Smooth muscle cell (in vitro differentiated cells): ENCODE data around the gene PYHIN1. TPM values are rescaled to one million over a fixed set of nuclear protein-coding genes. Genes with fewer than 3 reads are reported as not detected.

Source experiments
- DNase-seq: peaks from one replicate; lab custom pipeline; 2025; ENCODE audit not compliant: unreplicated experiment; lab: John Stamatoyannopoulos, UW
- H2AFZ ChIP-seq: fragments of 200-600 bp; sonication (generic); 2 replicates; pipeline ENCODE4 v1.6.0; 2016; ENCODE audit warnings: antibody characterized with exemption, low read depth, mild to moderate bottlenecking
- H3F3A ChIP-seq: fragments of 200-600 bp; sonication (generic); 2 replicates; pipeline ENCODE4 v1.6.0; 2017; ENCODE audit warnings: antibody characterized with exemption, low read depth
- H3K27ac ChIP-seq: fragments of 200-600 bp; sonication (generic); 2 replicates; pipeline ENCODE4 v1.5.1; 2016; ENCODE audit warnings: low read depth, mild to moderate bottlenecking
- H3K27me3 ChIP-seq: fragments of 200-600 bp; sonication (generic); 2 replicates; pipeline ENCODE4 v1.6.1; 2016; ENCODE audit warnings: low read depth, mild to moderate bottlenecking
- H3K36me3 ChIP-seq: fragments of 200-600 bp; sonication (generic); 2 replicates; pipeline ENCODE4 v1.5.1; 2016; ENCODE audit warnings: low read depth
- H3K4me1 ChIP-seq: fragments of 200-600 bp; sonication (generic); 2 replicates; pipeline ENCODE4 v1.5.1; 2016; ENCODE audit warnings: low read depth
- H3K4me2 ChIP-seq: fragments of 200-600 bp; sonication (generic); 2 replicates; pipeline ENCODE4 v1.6.0; 2016; ENCODE audit warnings: mild to moderate bottlenecking
- H3K4me3 ChIP-seq: fragments of 200-600 bp; sonication (generic); 2 replicates; pipeline ENCODE4 v1.5.1; 2016; ENCODE audit warnings: mild to moderate bottlenecking
- H3K79me2 ChIP-seq: fragments of 200-600 bp; sonication (generic); 2 replicates; pipeline ENCODE4 v1.6.0; 2016; ENCODE audit warnings: low read depth, mild to moderate bottlenecking
- H3K9ac ChIP-seq: fragments of 200-600 bp; sonication (generic); 2 replicates; pipeline ENCODE4 v1.6.0; 2016; ENCODE audit warnings: low read depth
- H3K9me3 ChIP-seq: fragments of 200-600 bp; sonication (generic); replicated peaks from 2 replicates; pipeline ENCODE4 v1.5.1; 2016; ENCODE audit warnings: low read depth
- H4K20me1 ChIP-seq: fragments of 200-600 bp; sonication (generic); 2 replicates; pipeline ENCODE4 v1.6.0; 2016; ENCODE audit warnings: low read depth
- CTCF ChIP-seq: fragments of 200-600 bp; sonication (generic); IDR thresholded peaks from 2 replicates; pipeline ENCODE4 v1.5.1; 2017; ENCODE audit warnings: borderline replicate concordance, mild to moderate bottlenecking, antibody characterized with exemption; ENCODE audit not compliant: insufficient read depth, poor library complexity, severe bottlenecking
- WGBS: methylation state at CpG from one replicate; pipeline ENCODE4 v1.1.7; 2016; ENCODE audit warnings: low lambda C conversion rate; 5-methylcytosine and 5-hydroxymethylcytosine counted together
- polyA plus RNA-seq: library from polyadenylated mRNA; unstranded; fragments of >200 nt; fragmentation: Nextera tagmentation; extraction: Ambion mirVana; gene quantifications from 2 replicates; pipeline ENCODE4 v1.2.1, GENCODE V29; 2016
- total RNA-seq: library from RNA; depleted of rRNA; stranded (reverse); fragments of >200 nt; gene quantifications from 2 replicates; pipeline ENCODE4 v1.2.3, GENCODE V29; 2014

PYHIN1 gene
- total and polyA plus RNA-seq, 2 experiments from 2014 or later: 0.22 TPM; not detected in 1

GRCh38 chr1:158979229-158979628, 47.9 kb downstream of the PYHIN1 start:
- Histone ChIP-seq H3K4me2 (no peak overlapping the region), H3K27ac (no peak overlapping the region), H4K20me1 (no peaks in the 10 kb centered on the region), H3K9ac (no peak overlapping the region), H3K4me1 (no peaks in the 10 kb centered on the region), H3K36me3 (no peaks in the 10 kb centered on the region), H3K27me3 (no peaks in the 10 kb centered on the region), H3K79me2 (no peaks in the 10 kb centered on the region), H3K4me3 (no peak overlapping the region), H2AFZ (no peak overlapping the region), H3K9me3 (no peaks in the 10 kb centered on the region), H3F3A (no peaks in the 10 kb centered on the region)
- no peak for DNase-seq
- no peak for TF ChIP-seq CTCF
- WGBS: 85% methylated on average over 1 of the region's 1 CpG

GRCh38 chr1:158983235-158983634, 51.9 kb downstream of the PYHIN1 start:
- no peaks in the 10 kb centered on the region for H4K20me1 ChIP-seq
- H3K4me1 ChIP-seq: no peaks in the 10 kb centered on the region
- DNase-seq: no peak
- H3K27ac ChIP-seq: no peak overlapping the region
- TF ChIP-seq CTCF: no peak
- H3K36me3 ChIP-seq: no peaks in the 10 kb centered on the region
- H3K4me2 ChIP-seq: no peak overlapping the region
- H3K4me3 ChIP-seq: no peak overlapping the region
- H3K27me3 ChIP-seq: no peaks in the 10 kb centered on the region
- 73% methylated on average over 2 of the region's 2 CpGs for WGBS
- no peaks in the 10 kb centered on the region for H3K79me2 ChIP-seq
- no peaks in the 10 kb centered on the region for H3F3A ChIP-seq
- H3K9me3 ChIP-seq: no peaks in the 10 kb centered on the region
- no peak overlapping the region for H2AFZ ChIP-seq
- H3K9ac ChIP-seq: no peak overlapping the region

GRCh38 chr1:158984386-158984785, 53.0 kb downstream of the PYHIN1 start:
- Histone ChIP-seq H3K4me3 (no peak overlapping the region), H3K27me3 (no peaks in the 10 kb centered on the region), H3K9me3 (no peaks in the 10 kb centered on the region), H3F3A (no peaks in the 10 kb centered on the region), H2AFZ (no peak overlapping the region), H3K9ac (no peak overlapping the region), H3K36me3 (no peaks in the 10 kb centered on the region), H3K79me2 (no peaks in the 10 kb centered on the region), H3K4me1 (no peaks in the 10 kb centered on the region), H3K27ac (no peak overlapping the region), H3K4me2 (no peak overlapping the region), H4K20me1 (no peaks in the 10 kb centered on the region)
- no peak for TF ChIP-seq CTCF
- DNase-seq: no peak

- WGBS: 82% methylated on average over 1 of the region's 1 CpG
- Histone ChIP-seq H3K27ac (no peak overlapping the region), H3K9ac (no peak overlapping the region), H3K36me3 (no peaks in the 10 kb centered on the region), H3F3A (no peaks in the 10 kb centered on the region), H4K20me1 (no peaks in the 10 kb centered on the region), H2AFZ (peak overlapping the region; percentile 28), H3K4me1 (no peaks in the 10 kb centered on the region), H3K79me2 (no peaks in the 10 kb centered on the region), H3K9me3 (no peaks in the 10 kb centered on the region), H3K27me3 (no peaks in the 10 kb centered on the region), H3K4me3 (no peak overlapping the region), H3K4me2 (no peak overlapping the region)
- TF ChIP-seq CTCF: no peak
- no peak for DNase-seq
These were observed 58.1 kb downstream of the PYHIN1 start for GRCh38 chr1:158989424-158989823.
